GM18858 (cell line): ENCODE data around the gene PADI1.

ENCODE experiments used
- ATAC-seq: cut with Tn5 transposase; IDR thresholded peaks from one replicate; pipeline ENCODE4 v1.9.1; 2021; ENCODE audit not compliant: unreplicated experiment

PADI1 gene

DNA sequence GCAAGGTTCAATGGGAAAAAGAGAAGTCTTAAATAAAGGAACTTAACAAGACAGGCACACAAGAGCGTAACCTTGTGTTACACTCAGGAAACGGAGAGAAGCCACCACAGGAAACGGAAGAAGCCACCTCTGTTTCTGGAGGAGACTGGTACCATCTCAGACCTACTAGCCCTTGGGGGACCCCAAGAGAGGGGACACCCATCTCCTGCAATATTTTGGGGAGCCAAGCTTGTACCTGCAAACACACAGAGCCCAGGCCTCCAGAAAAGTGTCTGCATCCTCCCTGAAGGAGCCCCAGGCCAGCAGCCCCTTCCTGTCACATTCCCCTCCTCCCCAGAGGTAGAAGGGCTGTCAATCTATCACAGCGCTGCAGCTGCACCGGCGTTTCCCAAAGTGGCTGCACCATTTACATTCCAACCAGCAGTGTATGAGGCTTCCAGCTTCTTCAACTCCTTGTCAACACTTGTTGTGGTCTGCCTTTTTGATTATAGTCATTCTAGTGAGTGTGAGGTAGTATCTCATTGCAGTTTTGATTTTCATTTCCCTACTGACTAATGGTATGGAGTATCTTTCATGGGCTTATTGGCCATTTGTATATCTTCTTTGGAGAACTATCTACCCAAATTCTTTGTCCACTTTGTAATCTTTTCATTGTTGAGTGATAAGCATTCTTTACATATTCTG is 23.0 kb upstream of the PADI1 start:
- ATAC-seq, result no peak

DNA sequence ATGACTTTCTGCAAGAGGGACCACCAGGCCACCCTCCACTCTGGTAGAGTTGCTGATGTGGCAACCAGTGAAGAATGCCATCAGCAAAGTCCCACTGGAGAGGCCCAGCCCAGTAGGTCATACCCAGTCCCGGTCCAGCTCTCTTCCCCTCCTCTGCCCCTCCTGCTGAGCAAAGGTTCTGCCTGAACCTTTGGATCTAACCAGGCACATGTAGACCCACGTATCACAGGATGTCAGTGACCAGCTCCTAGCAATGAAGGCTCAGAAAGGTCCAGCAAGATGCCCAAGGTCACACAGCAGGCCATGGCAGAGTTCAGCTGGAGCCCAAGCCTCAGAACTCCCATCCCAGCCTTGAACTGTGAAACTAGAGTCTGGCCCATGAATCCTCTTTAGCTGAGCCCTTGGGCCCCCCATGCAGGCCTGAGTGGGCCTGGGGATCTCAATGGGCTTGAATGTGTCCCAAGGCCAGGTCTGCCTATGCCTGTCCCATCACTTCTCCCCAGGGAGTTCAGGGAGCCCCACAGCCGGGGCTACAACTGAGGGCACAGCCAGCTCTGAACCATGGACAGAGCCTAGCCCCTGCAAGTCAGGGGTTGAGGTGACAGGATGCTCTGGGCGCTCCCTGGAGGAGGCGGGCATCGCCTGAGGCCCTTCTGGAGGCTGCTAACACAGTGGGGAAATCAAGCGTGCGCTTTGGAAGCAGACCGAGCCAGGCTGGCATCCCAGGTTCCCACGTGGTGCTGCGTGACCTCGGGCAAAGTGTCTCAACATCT is 21.4 kb upstream of the PADI1 start:
- ATAC-seq, result no peak

DNA sequence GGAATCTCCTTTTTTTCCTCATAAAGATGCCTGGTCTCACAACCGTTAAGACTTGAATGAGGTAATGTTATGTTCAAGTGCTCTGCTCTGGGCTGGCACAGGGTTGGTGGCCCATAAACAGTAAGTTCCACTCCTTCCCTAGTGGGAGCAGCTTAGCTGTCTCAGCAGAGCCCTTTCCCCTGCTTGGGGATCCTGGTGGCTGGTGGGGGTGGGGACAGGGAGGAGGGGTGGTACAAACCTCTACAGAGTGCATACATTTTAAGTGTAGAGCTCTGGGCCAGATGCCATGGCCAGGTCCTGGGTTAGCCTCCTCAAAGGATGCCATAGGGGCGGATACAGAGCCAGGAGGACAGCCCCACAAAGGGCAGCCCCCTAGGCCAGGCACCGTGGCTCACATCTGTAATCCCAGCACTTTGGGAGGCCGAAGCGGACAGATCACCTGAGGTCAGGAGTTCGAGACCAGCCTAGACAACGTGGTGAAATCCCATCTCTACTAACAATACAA is 20.7 kb upstream of the PADI1 start:
- ATAC-seq, result no peak

DNA sequence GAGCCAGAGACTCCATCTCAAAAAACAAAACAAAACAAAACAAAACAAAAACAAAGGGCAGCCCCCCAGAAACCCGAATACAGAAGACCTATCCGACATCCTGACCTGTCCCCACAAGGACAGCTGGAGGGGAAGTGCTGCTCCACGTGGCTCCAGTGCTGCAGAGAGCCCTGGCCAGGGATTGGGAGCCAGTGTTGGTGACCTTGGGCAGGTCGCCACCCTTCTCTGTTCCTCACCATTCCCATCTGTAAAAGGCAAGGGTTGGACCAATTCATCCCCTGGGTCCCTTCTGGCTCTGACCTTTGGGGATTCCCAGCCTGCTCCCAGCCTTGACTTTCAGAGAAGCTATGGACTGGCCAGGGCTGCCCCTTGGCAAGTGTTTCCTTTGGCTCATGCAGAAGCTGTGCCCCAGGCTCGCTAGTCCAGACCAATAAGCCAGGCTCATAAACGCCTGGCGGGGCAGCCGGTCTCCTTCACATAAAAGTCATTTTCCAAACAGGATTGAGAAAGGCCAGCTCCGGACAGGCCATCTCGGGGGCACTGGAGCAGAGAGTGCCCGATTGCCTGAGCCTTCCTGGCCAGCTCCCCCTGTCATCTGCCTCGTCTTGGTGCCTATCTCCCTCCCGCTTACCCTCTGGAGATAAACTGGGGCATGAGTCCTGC is 20.0 kb upstream of the PADI1 start:
- no peak for ATAC-seq

DNA sequence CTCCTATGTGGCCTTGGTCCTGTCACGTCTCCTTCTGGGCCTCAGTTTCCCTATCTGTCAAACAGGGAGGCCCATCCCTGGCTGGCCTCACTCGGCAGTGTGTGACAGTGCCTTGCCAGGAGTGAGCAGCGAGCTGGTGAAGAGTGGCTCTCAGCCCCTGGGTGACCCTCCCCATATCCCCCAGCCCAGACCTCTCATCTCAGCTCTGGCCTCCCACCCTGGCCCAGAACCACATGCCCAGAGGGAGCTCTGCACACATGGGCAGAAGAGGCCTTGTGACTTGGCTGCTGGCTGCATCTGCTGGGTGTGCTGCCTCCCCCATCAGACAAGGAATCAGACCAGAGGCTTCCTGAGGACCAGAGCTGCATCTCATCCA is 19.5 kb upstream of the PADI1 start:
- ATAC-seq, result no peak

DNA sequence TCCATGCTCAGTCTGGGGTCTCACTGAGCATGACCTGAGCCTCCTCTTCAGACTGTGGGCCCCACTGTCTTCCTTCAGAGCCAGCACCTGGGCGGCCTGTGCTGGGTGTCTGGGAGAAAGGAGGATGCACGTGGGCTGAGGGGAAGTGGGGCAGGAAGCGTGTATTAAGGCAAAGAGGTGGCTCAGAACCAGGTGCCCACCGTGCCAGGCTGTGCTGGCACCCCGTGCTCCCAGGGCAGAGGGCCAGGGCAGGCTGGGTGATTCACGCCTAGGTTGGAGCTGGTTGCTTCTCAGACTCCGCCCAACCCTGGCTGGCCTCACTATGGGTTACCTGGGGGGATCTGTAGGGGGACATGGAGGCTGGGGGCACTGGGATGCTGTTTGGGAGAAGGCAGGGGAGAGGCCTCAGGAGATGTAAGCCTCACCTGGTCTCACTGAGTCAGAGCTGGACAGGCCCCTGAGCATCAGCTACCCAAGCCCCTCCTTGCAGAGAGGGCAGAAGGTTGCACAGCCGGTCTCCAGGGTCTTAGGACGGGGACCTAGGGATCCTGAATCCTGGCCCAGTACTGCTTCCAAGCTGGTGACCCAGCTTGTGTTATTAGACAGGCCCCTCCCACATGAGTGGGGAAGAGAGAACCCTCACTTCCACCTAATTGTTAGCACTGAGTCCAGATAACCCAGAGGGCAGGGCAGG is 18.6 kb upstream of the PADI1 start:
- ATAC-seq, result no peak

DNA sequence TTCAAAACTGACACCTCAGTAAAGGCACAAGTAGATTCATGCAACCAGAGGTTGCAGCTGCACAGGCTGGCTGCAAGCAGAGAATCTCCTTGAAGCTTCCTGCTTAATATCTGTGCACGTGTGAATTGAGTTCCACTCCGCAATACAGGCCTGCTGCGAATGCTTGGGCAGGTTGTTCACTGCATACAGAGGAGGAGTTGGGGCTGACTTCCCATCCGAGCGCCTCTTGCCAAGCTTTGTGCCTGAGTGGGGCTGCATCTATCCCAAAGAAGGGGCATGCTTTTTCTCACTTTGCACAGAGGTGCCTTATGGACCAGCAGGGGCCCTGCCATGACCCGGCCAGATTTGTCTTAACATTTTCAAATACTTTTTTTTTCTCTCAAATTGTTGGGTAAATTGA is 17.9 kb upstream of the PADI1 start:
- ATAC-seq, result no peak

DNA sequence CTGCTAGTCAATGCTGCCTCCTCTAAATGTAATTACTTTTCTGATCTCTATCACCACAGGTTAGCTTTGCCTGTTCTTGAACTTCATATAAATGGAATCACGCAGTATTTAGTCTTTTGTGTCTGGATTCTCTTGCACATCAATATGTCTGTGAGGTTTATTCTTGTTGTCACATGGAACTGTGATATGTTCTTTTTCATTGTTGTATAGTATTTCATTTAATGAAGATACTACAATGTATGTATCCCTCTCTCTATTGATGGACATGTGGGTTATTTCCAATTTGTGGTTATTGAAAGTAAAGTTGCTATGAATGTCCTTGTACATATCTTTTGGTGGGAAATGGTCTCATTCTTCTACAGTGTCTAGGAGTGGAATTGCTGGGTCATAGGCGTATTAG is 16.7 kb upstream of the PADI1 start:
- no peak for ATAC-seq

DNA sequence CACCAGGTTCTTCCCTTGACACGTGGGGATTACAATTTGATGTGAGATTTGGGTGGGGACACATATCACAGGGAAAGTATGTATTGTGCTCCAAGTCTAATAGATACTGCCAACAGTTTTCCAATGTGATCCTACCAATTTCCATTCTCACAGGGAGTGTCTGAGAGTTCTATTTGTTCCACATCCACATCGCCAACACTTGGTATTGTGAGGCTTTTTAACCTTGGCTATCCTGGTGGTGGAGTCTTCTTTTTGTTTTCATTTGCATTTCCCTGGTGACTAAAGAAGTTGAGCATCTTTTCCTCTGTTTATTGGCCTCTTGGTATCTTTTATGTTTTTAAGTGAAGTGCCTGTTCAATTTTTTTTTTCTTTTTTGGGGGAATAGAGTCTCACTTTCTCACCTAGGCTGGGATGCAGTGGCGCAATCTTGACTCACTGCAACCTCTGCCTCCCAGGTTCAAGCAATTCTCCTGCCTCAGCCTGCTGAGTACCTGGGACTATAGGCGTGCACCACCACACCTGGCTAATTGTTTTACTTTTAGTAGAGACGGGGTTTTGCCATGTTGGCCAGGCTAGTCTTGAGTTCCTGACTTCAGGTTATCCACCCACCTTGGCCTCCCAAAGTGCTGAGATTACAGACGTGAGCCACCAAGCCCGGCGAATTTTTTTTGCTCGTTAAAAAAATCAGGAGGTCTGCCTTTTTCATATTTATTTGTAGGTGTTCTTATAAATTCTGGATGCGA is 15.9 kb upstream of the PADI1 start:
- no peak for ATAC-seq

DNA sequence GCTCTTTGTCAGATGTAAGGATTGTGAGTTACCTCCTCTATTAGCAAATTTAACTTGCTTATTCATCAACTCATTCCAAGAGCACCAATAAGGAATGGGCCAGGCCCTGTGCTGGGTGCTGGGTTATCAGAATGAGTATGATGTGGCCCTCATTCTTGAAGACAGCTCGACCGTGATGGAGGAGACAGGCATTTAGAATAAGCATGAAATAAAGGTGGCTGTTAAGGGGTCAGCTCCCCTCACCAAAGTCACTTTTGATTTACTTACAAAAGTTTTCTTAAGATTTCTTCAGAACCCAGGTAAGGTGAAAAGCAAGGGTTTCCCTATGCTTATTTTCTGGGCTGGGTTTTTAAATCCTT is 15.3 kb upstream of the PADI1 start:
- ATAC-seq, result no peak

DNA sequence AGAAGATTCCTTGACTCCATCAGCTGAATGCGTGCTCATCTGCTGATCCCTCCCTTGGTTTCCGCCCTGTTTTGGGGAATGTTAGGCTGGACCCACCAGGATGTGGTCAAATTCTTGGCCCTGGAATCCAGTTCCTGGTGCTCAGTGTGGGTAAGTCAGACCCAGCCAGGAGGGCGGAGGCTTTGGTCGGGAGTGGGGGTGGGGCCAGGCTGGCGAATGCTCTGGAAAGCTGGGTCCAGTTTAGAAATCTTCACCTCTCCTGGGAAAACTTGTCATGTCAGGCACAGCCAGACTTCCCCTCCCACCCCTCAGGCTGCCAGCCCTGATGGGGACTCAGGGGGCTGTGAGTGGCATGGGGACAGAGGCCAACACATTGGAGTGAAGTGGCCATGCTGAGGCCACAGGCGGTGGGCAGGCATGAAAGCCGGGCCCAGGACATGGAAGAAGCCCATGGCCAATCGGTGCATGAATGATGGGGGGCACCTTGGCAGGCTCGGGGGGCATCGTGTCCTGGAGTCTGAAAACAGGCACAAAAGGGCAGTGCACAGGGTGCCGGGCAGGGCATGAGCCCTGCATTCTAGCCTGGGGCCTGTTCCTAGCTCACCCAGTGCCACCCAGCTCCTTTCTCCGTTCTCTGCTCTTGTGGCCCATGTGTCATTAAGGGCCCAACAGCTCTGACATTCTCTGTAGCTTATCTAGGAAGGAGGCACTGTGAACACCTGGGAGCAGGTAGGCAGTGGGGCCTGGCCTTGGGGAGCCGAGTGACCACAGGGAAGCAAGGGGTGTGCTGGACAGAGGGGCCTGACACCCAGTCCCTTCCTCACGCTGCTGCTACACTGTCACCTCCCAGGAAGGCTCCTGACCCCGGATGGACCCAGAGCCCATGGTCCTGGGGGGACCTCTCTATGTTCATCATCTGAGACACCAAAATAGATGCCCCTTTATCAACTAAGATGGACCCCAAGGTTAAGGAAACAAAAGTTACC is 14.6 kb upstream of the PADI1 start:
- no peak for ATAC-seq

DNA sequence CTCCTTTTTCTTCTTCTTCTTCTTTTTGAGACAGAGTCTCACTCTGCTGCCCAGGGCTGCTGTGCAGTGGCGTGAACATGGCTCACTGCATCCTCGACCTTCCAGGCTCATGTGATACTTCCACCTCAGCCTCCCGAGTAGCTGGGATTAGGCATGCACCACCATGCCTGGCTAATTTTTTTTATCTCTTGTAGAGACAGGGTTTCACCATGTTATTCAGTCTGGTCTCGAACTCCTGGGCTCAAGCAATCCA is 13.0 kb upstream of the PADI1 start:
- ATAC-seq, result no peak

DNA sequence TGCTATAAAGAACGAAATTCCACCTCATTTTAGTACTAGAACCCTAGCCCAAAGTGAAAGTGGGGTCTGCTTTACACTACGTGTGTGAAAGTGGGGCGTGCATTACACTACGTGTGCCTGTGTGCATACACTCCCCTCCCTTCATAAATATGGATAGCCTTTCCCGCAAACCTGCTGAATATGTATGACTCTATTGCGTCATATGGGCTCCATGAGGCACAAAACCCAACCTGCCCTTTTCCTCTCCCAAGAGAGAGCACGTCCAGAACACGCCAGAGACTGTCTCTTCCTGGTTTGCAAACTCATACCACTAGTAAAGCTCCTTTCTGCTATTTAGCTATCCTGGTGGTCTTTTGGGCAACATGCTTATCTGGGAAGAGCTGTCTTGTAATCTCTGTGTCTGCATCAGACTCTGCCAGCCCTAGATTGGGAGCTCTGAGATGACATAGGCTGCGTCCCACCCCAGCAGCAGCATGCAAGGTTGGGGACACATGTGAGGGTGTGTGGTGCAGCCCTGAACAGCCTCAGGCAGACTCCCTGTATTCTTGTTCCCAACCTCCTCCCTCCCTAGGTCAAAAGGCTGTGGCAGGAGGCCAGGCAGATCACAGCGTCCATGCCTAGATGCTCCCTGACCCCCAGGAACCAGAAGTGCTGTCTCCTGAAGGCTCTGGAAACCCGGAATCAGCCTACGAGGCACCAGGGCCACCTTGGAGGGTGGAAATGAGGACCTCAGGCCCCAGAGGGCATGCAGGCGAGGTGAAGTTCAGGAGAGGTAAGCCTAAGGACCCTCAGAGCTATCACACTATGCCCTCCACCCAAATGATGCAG is 12.3 kb upstream of the PADI1 start:
- ATAC-seq, result no peak

DNA sequence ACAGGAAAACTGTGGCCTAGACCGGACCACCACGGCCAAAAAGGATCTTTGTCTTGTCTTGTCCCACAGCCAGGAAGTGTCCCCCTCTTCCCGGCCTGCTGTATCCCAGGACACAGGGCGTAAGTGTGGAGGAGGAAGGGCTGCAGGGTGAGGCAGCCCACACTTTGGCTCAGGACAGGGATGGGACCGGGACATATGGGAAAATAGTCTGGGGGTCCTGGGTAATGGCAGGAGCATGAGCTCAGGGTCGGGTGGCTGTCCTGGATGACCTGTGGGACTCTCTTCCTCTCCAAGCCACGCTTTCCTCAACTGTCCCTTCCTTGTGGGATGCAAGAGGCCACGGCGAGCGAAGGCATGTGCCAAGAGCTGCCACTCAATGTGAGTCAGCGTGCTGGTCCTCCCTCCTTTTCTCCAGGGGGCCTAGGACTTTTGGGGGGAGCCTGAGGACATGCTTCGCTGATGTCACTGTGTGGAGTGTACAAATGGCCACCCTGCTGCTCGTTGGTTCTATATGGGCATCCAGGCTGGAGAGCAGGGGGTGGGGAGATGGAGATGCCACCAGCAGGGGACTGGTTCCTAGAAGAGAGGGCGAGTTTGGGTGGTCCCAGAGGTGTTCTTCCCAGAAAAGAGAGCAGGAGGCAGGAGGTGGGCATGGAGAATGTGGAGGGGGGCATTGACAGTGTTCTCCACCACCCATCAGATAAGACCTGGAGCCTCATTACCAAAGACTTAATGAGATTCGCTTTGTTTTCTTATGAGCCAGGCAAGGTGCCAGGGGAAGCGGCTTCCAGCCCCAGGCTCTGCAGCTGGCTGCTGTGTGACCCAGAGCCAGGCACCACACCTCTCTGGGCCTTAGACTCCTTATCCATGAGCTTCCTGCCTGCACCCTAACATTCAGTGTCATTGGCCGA is 11.5 kb upstream of the PADI1 start:
- ATAC-seq, result no peak

DNA sequence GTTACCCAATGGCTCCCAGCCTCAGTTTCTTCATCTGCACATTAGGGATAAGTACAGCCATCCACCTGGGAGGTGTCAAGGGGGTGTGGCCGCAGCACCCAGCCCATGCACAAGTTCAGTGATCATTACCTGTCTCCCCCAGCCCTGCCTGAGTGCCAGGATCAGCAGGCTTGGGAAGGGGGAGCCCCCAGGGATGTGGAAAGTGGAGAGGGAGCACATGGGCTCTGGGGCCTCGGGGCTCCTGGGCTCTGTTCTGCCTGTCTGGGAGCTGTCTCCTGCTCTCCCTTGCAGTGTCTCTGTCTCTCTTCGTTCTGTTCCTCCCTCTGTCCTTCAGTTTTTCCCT is 10.8 kb upstream of the PADI1 start:
- ATAC-seq, result no peak

DNA sequence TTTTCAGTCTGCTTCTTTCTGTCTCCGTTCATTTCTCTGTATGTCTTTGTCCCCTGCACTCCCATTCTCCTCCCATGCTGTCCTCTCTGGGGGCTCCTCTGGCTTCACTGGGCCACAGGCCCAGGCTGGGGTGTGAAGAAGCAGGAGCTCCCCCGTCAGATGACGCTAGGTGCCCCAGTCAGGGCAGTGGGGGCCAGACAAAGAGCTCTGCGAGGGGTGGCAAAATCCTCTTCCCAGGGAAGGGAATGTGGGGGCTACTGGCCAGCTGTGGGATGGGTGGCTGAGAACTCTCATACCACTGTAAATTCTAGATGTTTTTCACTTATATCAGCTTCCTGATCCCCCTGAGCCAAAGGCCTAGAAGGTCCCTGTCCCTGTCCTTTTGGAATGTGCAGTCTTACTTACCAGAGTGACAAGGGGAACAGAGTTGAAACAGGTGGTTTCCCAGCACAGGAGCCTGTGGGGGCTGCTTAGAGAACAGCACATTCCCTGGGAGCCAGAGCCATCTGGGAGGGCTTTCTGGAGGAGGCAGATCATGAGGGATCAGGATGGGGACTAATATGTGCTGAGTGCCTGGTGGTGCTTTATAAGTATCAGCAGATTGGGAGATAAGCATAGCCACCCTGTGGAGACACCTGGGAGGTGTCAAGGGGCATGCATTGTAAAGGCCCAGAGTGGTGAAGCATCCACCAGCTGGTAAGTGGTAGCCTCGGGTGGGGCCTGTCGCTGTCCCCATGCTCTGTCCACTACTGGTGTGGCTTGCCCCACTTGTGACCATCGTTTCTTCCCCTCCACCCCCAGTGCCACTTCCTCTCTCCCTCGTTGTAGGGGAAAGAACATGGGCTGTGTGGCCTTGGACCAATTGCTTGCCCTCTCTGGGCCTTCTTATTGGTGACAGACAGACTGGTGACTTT is 10.1 kb upstream of the PADI1 start:
- ATAC-seq, result no peak

DNA sequence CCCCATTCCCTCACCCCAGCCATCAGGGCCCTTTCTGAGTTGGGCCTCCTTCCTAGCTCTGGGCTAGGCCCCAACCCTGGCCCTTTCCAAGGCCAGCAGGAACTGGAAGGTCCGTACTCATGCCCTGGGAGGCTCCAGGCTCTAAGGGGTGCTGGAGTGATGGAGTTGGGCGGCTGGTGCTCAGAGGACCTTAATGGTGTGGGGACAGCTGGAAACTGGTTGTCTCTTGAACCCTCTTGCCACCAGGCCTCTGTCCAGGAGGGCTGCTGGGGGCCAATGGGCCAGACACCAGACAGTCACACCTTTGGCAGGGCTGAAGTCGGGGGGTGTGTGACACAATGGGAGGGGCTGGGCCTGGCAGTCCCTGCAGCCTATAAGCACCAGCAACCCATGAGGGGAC is 9.2 kb upstream of the PADI1 start:
- no peak for ATAC-seq
